Subcutaneous preadipocyte (primary cell): Measurements from ENCODE around the gene ERI2. TPM values are rescaled to one million over a fixed set of nuclear protein-coding genes. Genes with fewer than 3 reads are reported as not detected.

ENCODE experiments used
- small RNA-seq: library from RNA; depleted of rRNA; stranded (forward); fragments of <200 nt; gene quantifications from one replicate; pipeline ENCODE3, GENCODE V24; 2012
- total RNA-seq: library from RNA; depleted of rRNA; stranded (reverse); fragments of >200 nt; gene quantifications from 2 replicates; pipeline ENCODE4 v1.2.3, GENCODE V29; 2012

The ERI2 gene
- 15.8 and 25.2 TPM in 2 replicates for total RNA-seq

GRCh38 chr16:20806168-20807050 lies at the start of gene ERI2, which contains the start of gene REXO5:
ERI2 (minus strand) TSS chr16:20806472; CDS start chr16:20806430, 42 bp downstream.
REXO5 (plus strand) TSS chr16:20806527; CDS start chr16:20806954, 427 bp downstream.

GRCh38 chr16:20763461-20764232 lies 42.6 kb downstream of the ERI2 start, which contains the start of gene ACSM3:
ACSM3 (plus strand) TSS chr16:20764014; CDS start chr16:20770035, 6,021 bp downstream.

Small RNA genes within 50 kb of the gene (small RNA-seq; reads per million reads assigned to genes)
- gene RF00618, result not detected
- not detected for gene RNU6-944P

Other genes starting within 250 kb of the ERI2 start
- not detected in 2 replicates for gene ACSM2B, start 230.1 kb downstream of the ERI2 start, total RNA-seq
- gene ACSM1, start 108.8 kb downstream of the ERI2 start, total RNA-seq, result not detected in 2 replicates
- gene THUMPD1, start 64.7 kb downstream of the ERI2 start, total RNA-seq, result 67.4 and 74.6 TPM in 2 replicates
- gene ACSM3, start 42.5 kb downstream of the ERI2 start, total RNA-seq, result 0.37 and 0.39 TPM in 2 replicates
- gene REXO5, start 55 bp upstream of the ERI2 start, total RNA-seq, result 8.8 and 15.1 TPM in 2 replicates
- gene DCUN1D3, start 93.9 kb upstream of the ERI2 start, total RNA-seq, result 30.5 and 34.2 TPM in 2 replicates
- gene LYRM1, start 94.3 kb upstream of the ERI2 start, total RNA-seq, result 52.9 and 55.7 TPM in 2 replicates